NCI-H774 (cell line): ENCODE data around the gene APP.

Experiments
- DNase-seq: peaks from one replicate; lab custom pipeline; 2025; lab: John Stamatoyannopoulos, UW

The APP gene

DNA sequence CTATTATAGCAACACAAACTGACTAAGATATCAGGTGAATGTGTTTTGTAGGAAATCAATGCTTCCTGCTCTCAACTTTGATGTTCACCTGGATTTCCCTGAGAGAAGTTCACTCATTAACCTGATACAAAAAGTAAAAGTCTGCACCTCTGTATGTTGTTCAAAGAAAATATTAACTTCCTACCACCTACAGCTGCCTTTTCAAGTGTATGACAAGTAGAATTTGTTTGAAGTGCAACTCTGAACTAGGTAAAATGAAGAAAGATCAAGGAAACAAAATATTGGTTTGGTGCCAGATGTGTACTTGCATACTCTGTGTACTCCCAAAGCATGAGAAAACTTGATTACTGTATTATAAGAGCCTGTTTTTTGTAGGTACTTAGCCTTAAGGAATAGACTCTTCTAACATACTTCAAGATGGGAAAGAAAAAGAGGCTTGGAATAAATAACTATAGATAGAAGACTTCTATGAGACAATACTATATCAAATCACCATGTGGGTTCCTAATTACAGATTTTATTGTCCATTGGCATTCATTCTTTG lies 193.4 kb downstream of the APP start:
- no peak for DNase-seq

DNA sequence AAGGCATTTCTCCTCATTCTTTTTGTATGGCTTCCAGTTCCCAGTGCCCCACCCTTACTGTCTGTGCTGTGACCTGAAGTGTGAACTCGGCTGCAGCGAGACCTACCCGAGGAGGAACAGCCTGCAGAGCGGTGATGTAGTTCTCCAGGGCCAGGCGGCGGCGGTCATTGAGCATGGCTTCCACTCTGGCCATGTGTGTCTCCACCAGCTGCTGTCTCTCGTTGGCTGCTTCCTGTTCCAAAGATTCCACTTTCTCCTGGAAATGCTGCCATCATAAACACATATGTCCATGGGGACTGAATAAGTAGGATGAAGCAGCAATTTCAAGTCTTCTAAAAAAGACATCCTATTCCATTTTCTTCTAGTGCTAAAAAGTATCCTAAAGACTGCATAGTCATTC lies 195.6 kb downstream of the APP start:
- no peak for DNase-seq

DNA sequence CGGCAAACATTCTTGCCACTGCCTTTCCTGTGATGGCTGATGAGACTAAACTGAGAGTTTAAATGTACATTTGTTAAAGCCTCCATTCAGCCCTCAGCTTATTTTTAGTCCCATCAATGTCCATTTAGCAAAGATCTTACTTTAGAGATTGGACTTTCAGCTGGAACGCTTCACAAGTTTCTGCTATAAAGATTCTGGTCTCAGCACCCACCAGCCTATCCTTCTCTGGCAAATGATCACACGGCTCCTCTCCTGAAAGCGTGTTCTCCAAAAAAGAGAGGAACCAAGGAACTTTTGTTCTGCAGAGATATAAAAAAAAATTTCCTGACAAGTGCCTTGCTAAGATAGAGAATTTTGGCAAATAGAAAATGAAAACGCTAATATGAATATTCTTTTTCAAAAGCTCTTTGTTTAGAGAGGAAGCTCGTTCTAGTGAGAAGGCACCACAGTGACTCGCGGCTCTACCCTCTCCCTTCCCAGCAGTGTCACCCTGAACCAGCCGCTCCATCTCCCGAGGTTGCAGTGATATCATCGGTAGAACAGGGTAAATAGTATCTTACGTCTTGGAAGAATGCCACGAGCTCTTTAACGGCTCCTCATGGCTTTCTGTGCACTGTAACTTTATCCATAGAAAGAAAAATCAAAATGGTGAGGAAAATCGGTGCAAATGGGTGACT lies 200.2 kb downstream of the APP start:
- no peak for DNase-seq

DNA sequence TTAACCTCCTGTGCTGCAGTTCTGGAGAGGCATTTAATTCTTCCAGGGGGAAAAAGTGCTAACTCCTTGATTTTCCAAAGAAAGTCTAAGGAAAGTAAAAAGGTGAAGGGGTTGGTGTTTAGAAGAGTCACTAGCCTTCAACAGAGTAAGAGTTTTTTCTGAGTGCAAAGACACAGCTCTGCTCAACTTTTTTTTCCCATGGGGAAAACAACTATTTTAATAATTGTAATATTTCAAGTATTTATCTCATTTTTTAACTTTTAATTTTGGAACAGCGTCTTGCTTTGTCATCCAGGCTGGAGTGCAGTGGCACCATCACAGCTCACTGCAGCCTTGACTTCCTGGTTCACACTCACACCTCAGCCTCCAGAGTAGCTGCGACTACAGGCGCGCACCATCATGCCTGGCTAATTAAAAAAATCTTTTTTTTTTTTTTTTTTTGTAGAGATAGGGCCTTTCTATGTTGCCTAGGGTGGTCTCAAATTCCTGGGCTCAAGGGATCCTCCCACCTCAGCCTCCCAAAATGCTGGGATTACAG lies 202.6 kb downstream of the APP start:
- DNase-seq = no peak

DNA sequence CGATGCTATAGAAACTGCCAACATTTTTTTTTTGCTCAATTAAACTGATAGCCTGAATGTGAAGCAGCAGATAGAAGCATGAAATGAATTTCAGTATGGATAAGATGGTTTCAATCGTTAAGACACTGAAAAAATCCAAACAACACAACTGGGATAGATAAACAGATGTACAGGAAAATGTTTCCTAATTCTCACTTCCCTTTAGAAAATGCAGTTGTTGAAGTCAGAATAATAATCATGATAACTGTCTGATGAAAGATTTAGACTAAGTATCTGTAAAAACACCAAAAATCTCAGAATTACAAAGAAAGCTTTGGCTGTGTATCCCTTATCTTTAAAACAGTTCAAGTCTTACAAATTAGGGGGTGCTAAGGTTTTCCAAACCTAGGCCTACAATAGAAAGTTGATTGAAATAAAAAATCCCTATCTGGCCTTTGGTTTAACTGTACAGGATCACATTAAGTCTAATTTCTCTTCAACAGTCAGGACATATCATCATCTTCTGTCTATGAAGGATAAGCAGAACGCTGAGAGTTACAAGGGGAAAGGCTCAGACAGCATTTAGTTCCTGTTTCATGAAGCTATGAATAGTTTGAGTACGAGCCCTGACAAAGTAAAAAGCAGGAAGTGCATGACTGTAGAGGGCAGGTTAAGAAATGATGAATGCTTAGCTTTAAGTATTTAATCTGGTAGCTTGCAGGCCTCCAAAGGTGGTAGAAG lies 203.2 kb downstream of the APP start:
- no peak for DNase-seq

DNA sequence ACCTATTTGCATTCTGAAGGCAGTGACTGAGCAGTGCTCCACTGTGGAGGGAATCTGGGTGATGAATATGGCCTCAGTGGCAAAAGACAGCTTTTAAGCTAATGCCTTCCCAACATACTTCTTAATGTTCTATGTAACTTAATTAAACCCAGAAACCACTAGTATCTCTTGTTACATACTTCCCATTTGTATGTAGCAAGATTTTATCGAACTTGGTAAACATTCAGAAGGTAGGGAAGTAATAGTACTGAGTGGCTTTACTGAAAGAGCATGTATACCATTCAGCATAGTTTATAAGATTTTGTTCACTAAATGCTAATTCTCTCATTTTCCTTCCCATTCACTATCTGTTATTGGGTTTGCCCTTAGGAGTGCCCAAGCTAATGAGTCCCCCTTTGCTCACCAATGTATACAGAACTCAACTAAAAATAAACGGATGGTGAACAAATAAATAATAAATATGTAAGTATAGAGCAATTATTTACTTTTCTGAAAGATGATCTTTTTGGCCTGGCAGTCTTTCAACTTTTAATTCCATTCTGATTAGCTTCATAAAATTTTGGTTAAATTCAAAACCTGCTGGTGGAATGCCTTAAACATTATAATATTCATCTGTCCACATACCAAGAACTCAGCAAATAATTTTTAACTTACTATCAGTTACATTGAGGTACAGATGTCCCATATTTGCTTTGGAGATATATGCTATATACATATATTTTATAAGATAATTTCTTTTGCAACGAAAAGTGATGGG lies 204.4 kb downstream of the APP start:
- DNase-seq = no peak

DNA sequence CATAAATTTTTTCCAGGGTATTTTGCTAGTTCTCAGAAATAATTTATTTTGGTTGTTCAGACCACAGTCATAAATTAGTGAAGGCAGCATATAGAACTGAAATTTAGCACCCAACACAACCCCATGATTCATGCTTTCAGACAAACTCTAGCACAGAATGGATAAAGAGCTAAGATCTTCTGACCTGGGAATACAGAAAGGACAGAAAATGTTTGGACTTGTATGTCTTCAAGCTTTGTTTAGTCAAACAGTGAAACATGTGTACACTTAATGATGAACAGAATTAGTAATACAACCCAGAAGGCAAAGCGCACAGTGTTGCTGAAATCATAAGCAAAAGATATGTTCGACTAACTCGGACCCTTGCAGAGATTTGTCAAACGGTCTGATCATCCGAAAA lies 205.6 kb downstream of the APP start:
- DNase-seq = no peak

DNA sequence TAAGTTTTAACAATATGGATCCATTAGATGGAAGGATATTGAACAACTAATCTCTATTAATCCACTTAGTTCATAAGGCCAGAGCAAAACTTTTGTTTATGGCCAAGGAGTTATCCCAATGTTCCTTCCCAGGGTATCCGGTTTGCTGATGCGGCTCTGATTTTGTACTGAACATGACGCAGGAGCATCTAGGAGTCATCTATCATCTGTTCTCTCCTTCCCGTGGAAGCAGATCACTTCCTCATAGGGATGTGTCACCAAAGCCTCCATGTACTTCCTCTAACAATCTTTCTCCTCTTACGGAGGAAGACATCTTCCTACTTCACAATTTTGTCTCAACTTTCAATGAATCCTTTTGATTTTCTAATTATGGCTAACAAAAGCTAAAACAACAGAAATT lies 206.6 kb downstream of the APP start:
- DNase-seq = no peak

DNA sequence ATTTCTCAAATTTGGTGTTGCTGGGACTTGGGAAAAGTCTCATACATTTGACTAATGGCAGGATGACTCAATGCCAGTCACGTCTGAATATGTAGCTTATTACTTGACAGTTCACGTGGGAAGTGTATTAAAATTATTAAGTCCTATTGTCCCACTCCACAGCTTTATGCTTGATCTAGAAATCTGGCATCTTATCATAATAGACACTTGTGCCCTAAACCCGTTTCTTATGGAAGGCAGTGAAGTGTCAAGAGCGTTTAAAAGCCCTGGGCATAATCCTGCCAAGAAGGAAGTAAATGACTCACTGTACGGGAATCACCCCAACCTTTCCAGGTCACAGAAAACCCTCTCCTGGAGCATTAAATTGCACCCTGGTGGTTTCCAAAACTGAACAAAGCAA lies 207.4 kb downstream of the APP start:
- no peak for DNase-seq

DNA sequence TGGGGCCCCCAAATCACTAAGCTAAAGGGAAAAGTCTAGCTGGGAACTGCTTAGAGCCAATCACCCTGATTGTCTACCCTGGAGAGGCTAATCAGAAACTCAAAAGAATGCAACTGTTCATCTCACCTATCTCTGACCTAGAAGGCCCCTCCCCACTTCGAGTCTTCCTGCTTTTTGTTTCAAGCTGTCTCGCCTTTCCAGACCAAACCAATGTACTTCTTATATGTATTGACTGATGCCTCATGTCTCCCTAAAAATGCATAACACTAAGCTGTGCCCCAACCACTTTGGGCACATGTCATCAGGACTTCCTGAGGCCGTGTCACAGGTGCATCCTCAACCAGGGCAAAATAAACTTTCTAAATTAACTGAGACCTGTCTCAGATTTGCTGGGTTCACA lies 209.5 kb downstream of the APP start:
- no peak for DNase-seq

DNA sequence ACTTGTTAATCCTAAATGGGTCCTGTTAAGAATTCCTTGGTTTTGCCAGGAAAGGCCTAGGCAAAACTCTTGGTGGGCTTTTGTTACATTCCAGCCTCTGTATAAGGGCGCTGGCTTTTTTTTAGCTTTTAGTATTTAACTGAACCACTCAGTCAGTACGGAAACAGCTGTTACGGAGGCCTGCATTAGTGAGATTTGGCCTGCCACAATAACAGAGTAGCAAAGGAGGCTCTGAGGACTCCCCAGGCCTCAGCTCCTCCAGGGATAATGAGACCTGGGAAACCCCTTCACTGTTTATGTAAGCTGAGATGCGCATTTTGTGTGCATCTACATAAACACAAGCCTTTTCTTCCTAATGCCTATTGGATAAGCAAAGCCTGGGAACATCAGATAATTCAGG lies 210.2 kb downstream of the APP start:
- DNase-seq = no peak

DNA sequence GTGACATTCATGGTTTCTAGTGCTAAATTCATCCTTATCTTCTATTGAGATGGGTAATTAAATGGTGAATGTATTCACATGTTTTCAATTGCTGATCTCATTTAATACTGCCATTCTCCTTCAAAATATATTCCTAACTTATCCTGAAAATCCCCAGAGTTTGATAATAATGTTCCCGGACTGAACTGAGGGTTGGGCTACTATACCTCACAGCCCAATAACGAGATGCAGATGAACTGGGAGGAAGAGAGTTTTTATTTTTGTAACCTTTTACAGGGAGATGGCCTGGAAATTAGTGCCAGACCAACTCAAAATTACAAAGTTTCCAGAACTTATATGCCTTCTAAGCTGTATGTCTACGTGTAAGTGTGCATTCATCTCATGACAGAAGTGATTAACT lies 210.8 kb downstream of the APP start:
- DNase-seq = no peak

DNA sequence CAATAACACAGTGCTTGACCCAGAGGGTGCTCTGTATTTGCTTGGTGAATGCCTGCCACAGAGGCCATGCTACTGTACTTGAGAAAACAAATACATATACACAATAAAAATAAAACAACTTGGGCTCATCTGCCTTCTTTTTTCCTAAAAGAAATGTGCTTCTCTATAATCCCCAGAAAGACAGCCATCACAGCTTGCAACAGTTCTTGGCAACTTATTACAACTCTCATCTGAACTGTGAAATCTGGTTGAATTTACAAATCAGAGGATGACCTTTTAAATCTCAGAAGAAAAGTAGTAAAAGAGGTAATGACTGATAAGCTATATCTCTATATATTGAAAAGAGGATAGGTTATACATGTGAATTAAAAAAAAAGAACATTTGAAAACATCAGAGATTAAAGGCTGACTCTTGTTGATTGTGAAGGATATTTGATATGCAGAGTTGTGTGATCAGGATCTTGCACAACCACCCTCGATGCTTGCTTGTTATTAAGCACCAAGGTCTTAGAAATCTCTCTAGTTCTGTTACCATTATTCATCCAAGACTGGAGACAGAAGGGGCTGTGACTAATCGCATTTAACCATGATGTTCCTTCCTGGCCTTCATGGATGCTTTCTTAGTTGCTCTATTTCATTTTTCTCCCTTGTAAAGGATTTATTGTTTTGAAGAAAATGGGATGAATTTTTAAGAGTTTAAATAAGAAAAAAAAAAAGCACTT lies 213.4 kb downstream of the APP start:
- no peak for DNase-seq

DNA sequence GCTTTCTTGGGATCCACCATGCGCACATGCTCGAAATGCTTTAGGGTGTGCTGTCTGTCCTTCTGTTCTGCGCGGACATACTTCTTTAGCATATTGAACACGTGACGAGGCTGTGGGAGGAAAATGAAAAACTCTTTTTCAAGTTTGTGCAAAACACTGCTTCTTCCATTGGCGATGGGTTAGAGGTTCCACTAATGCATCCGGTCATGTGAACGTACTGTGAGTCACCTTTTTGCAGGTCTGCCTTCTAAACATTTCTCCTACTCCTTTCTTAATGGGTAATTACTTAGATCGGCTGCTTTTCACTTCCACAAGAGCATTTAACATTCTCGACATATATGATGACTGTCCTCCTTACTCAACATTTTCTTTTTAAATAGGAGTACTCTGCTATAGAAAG lies 214.9 kb downstream of the APP start:
- DNase-seq = no peak

DNA sequence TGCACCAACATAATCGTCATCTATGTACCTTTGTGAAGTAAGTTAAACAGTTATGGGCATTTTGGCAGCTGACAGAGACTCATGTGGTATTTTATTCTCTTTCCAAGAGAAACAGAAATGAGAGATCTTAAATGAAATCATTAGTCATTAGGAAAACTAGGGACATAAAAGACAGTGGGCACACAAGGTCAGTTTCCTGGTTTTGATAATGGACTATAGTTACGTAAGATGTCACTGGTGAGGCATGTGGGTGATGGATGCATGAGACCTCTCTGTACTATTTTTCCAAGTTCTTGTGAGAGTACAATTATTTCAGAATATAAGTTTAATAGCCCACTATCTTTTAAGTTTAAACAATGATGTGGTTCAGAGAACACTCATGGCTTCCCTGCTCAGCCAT lies 216.9 kb downstream of the APP start:
- no peak for DNase-seq

DNA sequence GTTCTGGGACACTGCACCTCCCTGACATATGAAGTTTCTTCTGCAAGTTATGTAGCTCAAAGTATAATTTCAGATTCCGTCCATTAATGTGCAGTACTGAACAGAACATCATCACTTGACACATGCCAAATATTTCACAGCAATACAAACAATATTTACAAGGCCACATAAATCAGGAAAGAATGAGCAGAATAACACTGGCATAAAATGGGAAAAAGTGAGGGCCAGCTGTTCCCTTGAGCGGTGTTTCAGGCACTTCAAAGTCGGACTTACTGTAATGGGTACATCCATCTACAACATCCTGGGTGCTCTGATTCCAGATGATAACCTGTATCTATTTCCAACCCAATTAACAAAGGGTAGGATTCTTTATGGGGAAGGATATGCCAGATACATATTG lies 217.4 kb downstream of the APP start:
- no peak for DNase-seq

DNA sequence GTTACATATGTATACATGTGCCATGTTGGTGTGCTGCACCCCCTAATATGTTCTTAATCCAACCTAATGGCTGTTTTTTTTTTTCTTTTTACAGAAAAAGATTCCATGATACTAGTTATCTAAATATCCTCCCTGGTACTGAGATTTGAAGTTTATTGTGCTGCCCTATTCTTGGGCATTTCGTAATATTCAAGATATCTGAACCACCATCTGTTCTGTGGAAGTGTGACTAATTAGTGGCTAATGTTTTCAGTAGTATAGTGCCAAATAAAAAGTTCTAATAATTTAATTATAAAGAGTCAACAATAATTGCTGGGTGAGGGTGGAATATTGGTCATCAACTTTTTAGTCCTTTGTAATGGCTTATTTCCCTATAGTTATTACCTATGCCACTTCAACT lies 218.3 kb downstream of the APP start:
- DNase-seq = no peak

DNA sequence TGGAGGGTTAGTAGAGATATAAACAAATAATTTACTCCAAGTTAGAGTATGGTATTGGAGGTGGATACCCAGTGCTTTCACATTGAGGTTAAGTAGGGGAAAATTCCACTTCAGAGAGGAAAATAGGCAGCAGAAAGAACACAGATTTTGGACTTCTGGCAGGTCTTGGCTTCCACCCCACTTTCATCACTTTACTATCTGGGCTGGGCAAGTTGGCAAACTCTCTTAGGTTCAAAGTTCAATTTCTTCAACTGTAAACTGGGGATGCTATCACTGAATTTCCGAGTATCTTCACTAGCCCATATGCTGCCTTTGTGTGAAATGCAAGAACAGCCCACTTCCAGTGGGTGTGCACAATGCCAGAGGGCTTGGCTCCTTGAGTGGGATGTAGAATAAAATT lies 220.9 kb downstream of the APP start:
- no peak for DNase-seq

DNA sequence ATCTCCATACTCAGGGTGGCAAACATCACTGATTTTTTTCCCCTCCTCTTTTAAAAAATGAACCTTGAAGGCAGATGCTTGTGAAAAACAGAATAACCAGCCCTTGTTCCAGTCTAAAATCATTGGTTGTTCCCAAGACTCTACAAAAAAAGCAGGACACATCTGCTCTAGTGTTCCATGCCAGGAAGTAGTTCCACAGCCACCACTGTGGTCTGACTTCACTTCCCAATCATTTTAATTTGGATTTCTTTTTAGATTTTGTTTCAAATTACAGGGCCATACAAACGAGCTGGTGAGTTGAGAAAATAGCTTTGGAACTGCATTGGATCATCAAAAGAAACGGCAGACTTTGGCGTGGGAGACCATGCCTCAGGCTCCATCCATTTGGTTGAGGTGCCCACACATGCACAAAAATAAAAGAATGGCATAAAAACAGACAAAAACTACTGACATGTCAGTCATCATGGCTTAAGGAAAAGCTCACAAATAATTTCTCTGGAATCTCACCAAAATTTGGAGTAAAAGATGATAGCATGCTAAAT lies 225.8 kb downstream of the APP start:
- no peak for DNase-seq

DNA sequence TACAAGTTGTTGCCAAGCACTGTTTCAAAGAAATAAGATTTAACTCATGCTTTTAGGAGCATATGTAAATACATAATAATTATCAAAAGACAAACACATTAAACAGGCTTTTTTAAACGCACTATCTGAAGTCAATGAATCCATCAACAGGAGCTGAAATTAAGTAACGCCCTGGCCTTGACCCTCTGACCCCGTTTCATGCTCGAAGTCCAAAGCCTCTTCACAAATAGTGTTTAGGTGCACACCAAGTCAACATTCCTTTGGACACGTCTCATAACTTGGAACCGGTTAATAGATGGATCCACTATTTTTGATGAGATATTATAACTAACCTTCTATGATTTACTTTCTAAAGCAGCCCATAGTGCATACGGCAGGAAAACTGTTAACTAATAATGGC lies 226.5 kb downstream of the APP start:
- no peak for DNase-seq

DNA sequence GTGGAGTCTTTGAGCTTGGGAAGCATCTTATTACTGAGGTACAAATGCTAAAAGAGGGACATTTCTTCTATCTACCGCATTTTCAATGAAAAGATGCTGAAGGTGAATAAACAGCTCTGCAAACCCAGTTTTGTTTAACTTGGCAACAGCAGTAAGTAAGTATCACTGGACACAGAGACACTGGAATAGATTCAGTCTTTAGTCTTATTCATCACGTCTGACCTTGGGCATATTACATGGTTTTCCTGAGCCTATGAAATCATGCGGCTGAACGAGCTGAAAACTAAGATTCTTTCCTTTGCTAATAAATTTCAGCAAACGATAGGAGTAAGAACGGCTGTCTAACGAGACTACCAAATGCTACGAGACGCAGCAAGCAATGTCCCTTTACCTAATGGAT lies 228.4 kb downstream of the APP start:
- DNase-seq = no peak

DNA sequence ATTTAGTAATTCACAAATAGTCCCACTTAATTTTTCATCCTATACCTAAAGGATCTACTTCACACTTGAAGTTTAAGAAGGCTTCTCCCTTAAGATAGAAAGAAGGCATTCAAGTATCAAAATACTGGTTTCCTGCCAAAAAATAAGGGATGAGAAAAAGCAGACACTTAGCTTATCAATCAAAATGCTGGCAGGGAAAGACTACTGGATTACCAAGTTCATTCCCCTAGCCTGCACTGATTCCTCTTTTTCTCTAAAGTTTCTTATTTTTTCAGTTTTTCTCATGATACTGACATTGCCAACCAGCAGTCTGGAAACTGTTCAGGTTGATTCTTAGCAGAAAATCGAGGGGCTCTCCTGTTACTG lies 231.2 kb downstream of the APP start:
- no peak for DNase-seq
